GM19438 (cell line): ENCODE data around the gene H2BK1.

ENCODE experiments used
- ATAC-seq: cut with Tn5 transposase; IDR thresholded peaks from one replicate; pipeline ENCODE4 v1.9.1; 2021; ENCODE audit warnings: low read depth; ENCODE audit not compliant: unreplicated experiment

H2BK1 gene

GRCh38 chr7:151245360-151246101 lies 35.2 kb upstream of the H2BK1 start:
- ATAC-seq = no peak

GRCh38 chr7:151244841-151245346 lies 34.6 kb upstream of the H2BK1 start:
- ATAC-seq = no peak

GRCh38 chr7:151244196-151244840 lies 34.0 kb upstream of the H2BK1 start:
- ATAC-seq = no peak

GRCh38 chr7:151243408-151244195 lies 33.3 kb upstream of the H2BK1 start:
- ATAC-seq = no peak

GRCh38 chr7:151243045-151243349 lies 32.7 kb upstream of the H2BK1 start:
- ATAC-seq = no peak

DNA sequence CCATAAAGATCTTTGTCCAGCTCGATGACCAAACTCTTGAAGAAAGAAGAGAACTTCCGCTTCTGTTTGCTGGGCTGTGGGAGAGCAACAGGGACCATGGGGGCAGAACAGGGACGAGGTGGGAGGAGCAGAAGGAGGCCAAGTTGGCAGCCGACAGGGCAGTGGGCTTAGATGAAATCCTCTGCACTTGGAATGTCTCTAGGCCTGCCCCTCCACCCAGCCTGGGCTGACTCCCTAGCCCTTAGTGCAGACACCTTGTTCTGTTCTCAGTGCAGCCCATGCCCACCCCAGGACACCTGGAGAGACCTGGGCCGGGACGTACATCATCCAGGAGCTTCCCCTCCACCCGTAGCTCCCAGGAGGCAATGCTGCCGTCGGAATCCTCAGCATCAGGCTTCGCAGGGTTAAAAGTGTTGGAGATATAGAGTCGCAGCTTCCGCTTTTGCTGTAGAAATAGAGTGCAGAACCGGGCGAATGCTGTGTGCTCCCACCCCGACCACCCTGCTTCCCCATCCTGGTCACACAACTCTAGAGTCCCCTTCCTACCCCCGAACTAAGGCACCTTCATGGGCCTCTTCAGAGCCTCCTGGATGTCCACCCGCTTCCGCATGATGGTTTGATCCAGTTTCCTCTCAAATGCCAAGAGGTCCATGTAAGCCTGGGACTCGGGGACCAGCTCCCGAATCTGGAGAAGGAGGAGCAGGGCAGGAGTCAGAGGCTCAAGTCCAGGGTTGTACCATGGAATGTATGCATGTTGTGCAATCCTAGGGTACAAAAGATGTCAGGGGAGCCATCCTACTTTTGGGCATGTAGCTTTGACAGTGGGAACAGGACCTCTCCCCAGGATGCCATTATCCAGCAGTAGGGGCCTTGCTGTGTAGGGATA lies 32.1 kb upstream of the H2BK1 start:
- ATAC-seq = no peak

GRCh38 chr7:151241755-151242096 lies 31.4 kb upstream of the H2BK1 start:
- ATAC-seq = no peak

- no peak for ATAC-seq
These were observed 30.9 kb upstream of the H2BK1 start for GRCh38 chr7:151240942-151241754.

GRCh38 chr7:151240536-151240935 lies 30.2 kb upstream of the H2BK1 start:
- ATAC-seq = no peak

- ATAC-seq = no peak
These were observed 29.7 kb upstream of the H2BK1 start for GRCh38 chr7:151239837-151240459.

DNA sequence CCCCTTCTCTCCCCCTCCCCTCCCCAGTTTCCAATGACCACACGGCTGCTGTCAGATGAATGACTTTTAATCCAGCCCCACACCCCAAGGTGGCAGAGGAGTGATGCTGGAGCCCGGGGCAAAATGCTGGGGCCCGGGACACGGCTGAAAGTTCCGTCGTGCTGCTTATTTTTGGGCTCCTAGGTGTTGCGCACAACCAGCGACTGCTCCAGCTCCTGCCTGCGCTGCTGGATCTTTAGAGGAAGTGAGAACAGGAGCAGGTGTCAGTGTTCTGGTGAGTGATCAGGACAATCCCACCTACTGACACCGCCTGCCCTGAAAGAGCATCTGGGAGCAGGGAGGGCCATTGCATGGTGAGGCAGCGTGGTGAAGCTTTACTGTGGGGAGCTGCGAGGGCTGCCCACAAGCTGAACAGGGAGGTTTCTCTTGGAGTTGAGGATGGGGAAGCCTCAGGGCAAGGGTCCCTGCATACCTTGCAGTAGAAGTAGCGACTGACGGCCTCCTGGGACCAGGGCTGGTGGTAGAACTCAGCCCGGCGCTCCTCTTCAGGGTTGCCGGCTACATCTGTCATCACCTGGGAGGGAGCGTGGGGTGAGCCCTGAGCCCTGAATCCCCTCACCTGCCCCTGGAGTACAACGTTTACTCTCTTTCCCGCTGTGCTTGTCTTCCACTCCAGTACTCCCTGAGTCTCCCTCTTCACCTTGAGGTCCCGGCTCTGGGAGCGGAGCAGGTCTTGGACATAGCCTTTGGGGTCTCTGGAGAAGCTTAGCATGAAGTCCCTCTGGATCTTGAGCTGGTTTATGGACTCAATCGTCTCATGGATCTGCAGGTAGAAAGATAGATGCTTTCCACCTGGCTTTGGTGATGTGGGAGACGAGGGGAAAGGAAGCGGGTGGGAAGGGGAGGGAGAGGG lies 28.9 kb upstream of the H2BK1 start:
- ATAC-seq = peak; percentile 53

DNA sequence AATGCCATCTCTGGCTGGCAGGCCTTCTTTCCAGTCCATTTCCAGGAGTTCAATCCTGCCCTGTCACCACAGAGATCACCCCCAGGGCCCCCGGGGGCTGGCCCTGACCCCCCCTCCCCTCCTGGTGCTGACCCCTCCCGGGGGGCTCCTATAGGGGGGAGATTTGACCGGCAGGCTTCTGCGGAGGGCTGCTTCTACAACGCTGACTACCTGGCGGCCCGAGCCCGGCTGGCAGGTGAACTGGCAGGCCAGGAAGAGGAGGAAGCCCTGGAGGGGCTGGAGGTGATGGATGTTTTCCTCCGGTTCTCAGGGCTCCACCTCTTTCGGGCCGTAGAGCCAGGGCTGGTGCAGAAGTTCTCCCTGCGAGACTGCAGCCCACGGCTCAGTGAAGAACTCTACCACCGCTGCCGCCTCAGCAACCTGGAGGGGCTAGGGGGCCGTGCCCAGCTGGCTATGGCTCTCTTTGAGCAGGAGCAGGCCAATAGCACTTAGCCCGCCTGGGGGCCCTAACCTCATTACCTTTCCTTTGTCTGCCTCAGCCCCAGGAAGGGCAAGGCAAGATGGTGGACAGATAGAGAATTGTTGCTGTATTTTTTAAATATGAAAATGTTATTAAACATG lies 28.0 kb upstream of the H2BK1 start:
- no peak for ATAC-seq

GRCh38 chr7:151237244-151238189 lies 27.2 kb upstream of the H2BK1 start:
- no peak for ATAC-seq

- no peak for ATAC-seq
These were observed 26.1 kb upstream of the H2BK1 start for GRCh38 chr7:151236406-151236805.

GRCh38 chr7:151235091-151235787 lies 25.0 kb upstream of the H2BK1 start:
- ATAC-seq = no peak

GRCh38 chr7:151233804-151234203 lies 23.5 kb upstream of the H2BK1 start:
- ATAC-seq = no peak
